ENCODE measurements around the gene CCDC149.

CCDC149 gene

GRCh38 chr4:24781999-24782745, 130.7 kb downstream of the CCDC149 start:
- TF ChIP-seq EZH2phosphoT487 (conservative IDR thresholded peaks at IDR 0.05; ENCODE audit: low read length) (no peak), CTCF (IDR thresholded peaks at IDR 0.05; ENCODE audit: insufficient read depth, low read length, poor library complexity, severe bottlenecking) (no peak)
- no peak overlapping the region for H3K27ac ChIP-seq (ENCODE audit: low read depth, low read length)
- no peaks in the 10 kb centered on the region for H3K9me3 ChIP-seq (ENCODE audit: insufficient read depth, low read length)

GRCh38 chr4:24780936-24781495, 131.8 kb downstream of the CCDC149 start:
- H4K20me1 ChIP-seq (ENCODE audit: low read depth, low read length) = no peaks in the 10 kb centered on the region
- no peak overlapping the region for H2AFZ ChIP-seq (ENCODE audit: low read depth, low read length, severe bottlenecking)

More at GRCh38 chr4:24781999-24782745, 130.7 kb downstream of the CCDC149 start:
- H3K79me2 ChIP-seq (ENCODE audit: insufficient read depth, low read length) = no peaks in the 10 kb centered on the region
- H3K27me3 ChIP-seq (ENCODE audit: low read length) = no peaks in the 10 kb centered on the region; the same call in 1 of the 2 replicates
- no peak overlapping the region for H3K4me2 ChIP-seq (ENCODE audit: low read depth, low read length, poor library complexity, severe bottlenecking)
- no peaks in the 10 kb centered on the region for H3K36me3 ChIP-seq (ENCODE audit: low read length)
- H3K4me3 ChIP-seq (ENCODE audit: insufficient read depth, low read length, poor library complexity, severe bottlenecking) = no peak overlapping the region
- H3F3A ChIP-seq (ENCODE audit: insufficient read depth) = no peaks in the 10 kb centered on the region
- no peak overlapping the region for H2AFZ ChIP-seq (ENCODE audit: low read depth, low read length, severe bottlenecking)
- H3K9ac ChIP-seq (ENCODE audit: low read length) = no peak overlapping the region
- H4K20me1 ChIP-seq (ENCODE audit: low read depth, low read length) = no peaks in the 10 kb centered on the region
- H3K9me2 ChIP-seq (replicated peaks; ENCODE audit: insufficient read depth, low read length) = no peaks in the 10 kb centered on the region

GRCh38 chr4:24778464-24779225, 134.2 kb downstream of the CCDC149 start:
- Histone ChIP-seq H4K20me1 (ENCODE audit: low read depth, low read length) (no peaks in the 10 kb centered on the region), H3K27ac (ENCODE audit: low read depth, low read length) (no peak overlapping the region), H3K4me2 (ENCODE audit: low read depth, low read length, poor library complexity, severe bottlenecking) (no peak overlapping the region), H3K4me3 (ENCODE audit: insufficient read depth, low read length, poor library complexity, severe bottlenecking) (no peak overlapping the region), H3K9ac (ENCODE audit: low read length) (no peak overlapping the region), H3K27me3 (ENCODE audit: low read length) (no peaks in the 10 kb centered on the region; the same call in 1 of the 2 replicates), H3F3A (ENCODE audit: insufficient read depth) (no peaks in the 10 kb centered on the region), H3K36me3 (ENCODE audit: low read length) (no peaks in the 10 kb centered on the region), H3K9me3 (ENCODE audit: insufficient read depth, low read length) (no peaks in the 10 kb centered on the region), H3K9me2 (replicated peaks; ENCODE audit: insufficient read depth, low read length) (no peaks in the 10 kb centered on the region), H2AFZ (ENCODE audit: low read depth, low read length, severe bottlenecking) (no peak overlapping the region), H3K79me2 (ENCODE audit: insufficient read depth, low read length) (no peaks in the 10 kb centered on the region)
- TF ChIP-seq EZH2phosphoT487 (conservative IDR thresholded peaks at IDR 0.05; ENCODE audit: low read length) (no peak), CTCF (IDR thresholded peaks at IDR 0.05; ENCODE audit: insufficient read depth, low read length, poor library complexity, severe bottlenecking) (no peak)

More at GRCh38 chr4:24780936-24781495, 131.8 kb downstream of the CCDC149 start:
- Histone ChIP-seq H3K9ac (ENCODE audit: low read length) (no peak overlapping the region), H3K9me3 (ENCODE audit: insufficient read depth, low read length) (no peaks in the 10 kb centered on the region), H3K27ac (ENCODE audit: low read depth, low read length) (no peak overlapping the region), H3K36me3 (ENCODE audit: low read length) (no peaks in the 10 kb centered on the region), H3K4me2 (ENCODE audit: low read depth, low read length, poor library complexity, severe bottlenecking) (no peak overlapping the region), H3K79me2 (ENCODE audit: insufficient read depth, low read length) (no peaks in the 10 kb centered on the region), H3F3A (ENCODE audit: insufficient read depth) (no peaks in the 10 kb centered on the region), H3K9me2 (replicated peaks; ENCODE audit: insufficient read depth, low read length) (no peaks in the 10 kb centered on the region), H3K27me3 (ENCODE audit: low read length) (no peaks in the 10 kb centered on the region; the same call in 1 of the 2 replicates), H3K4me3 (ENCODE audit: insufficient read depth, low read length, poor library complexity, severe bottlenecking) (no peak overlapping the region)
- TF ChIP-seq CTCF (IDR thresholded peaks at IDR 0.05; ENCODE audit: insufficient read depth, low read length, poor library complexity, severe bottlenecking) (no peak), EZH2phosphoT487 (conservative IDR thresholded peaks at IDR 0.05; ENCODE audit: low read length) (no peak)

Data from SU-DHL-6 (cell line).